ENCODE results near the gene SPSB2. TPM values are rescaled to one million over a fixed set of nuclear protein-coding genes. Genes with fewer than 3 reads are reported as not detected.
"Not testable (repeated sequence)": the region's sequence is repeated elsewhere in the genome, so short reads cannot be mapped to it uniquely, and the experiment has no call there.

SPSB2 gene
- total and polyA plus RNA-seq, 10 donors, result 7.0 to 17.0 (median 11.1) TPM

DNA sequence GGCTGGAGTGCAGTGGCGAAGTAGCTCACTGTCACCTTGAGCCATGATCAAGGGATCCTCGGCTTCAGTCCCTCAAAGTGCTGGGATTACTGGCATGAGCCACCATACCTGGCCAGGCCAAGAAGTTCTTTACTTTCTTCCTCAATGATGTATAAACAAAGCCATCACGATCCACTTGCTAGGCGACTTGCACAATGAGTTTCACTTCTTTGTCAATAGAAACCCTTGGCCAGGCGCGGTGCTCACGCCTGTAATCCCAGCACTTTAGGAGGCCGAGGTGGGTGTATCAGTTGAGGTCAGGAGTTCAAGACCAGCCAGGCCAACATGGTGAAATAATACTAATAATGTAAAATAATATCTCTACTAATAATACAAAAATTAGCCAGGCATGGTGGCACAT, 14.4 kb upstream of the SPSB2 start:
- H3K36me3 ChIP-seq, result peaks cover 0 to 35% (median 14%) of the 10 kb centered on the region in 6 donors
- WGBS, 5 donors, result 56 to 79% (median 67%) methylated on average over 8 of the region's 8 CpGs
- no peak for DNase-seq
- no peak for TF ChIP-seq POLR2AphosphoS5 (IDR thresholded peaks at IDR 0.05)
- TF ChIP-seq POLR2A (IDR thresholded peaks at IDR 0.05), result no peak
- TF ChIP-seq, protein P1, sequence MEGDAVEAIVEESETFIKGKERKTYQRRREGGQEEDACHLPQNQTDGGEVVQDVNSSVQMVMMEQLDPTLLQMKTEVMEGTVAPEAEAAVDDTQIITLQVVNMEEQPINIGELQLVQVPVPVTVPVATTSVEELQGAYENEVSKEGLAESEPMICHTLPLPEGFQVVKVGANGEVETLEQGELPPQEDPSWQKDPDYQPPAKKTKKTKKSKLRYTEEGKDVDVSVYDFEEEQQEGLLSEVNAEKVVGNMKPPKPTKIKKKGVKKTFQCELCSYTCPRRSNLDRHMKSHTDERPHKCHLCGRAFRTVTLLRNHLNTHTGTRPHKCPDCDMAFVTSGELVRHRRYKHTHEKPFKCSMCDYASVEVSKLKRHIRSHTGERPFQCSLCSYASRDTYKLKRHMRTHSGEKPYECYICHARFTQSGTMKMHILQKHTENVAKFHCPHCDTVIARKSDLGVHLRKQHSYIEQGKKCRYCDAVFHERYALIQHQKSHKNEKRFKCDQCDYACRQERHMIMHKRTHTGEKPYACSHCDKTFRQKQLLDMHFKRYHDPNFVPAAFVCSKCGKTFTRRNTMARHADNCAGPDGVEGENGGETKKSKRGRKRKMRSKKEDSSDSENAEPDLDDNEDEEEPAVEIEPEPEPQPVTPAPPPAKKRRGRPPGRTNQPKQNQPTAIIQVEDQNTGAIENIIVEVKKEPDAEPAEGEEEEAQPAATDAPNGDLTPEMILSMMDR (IDR thresholded peaks at IDR 0.05 in 8 of 11, conservative IDR thresholded peaks at IDR 0.05 in 3 of 11), result no peak
- intact Hi-C loops (cut with DNase I; ENCODE audit: low total_unique reads), result no loop called here
- peaks cover 0 to 24% (median 16%) of the 10 kb centered on the region in 6 donors for H3K4me1 ChIP-seq
- no peak overlapping the region for H3K4me3 ChIP-seq
- H3K9me3 ChIP-seq, result no peaks in the 10 kb centered on the region
- H3K27ac ChIP-seq, result peak overlapping the region in 1 of 8 donors; percentile 38
- no peaks in the 10 kb centered on the region for H3K27me3 ChIP-seq (replicated peaks in 1 of 7)

DNA sequence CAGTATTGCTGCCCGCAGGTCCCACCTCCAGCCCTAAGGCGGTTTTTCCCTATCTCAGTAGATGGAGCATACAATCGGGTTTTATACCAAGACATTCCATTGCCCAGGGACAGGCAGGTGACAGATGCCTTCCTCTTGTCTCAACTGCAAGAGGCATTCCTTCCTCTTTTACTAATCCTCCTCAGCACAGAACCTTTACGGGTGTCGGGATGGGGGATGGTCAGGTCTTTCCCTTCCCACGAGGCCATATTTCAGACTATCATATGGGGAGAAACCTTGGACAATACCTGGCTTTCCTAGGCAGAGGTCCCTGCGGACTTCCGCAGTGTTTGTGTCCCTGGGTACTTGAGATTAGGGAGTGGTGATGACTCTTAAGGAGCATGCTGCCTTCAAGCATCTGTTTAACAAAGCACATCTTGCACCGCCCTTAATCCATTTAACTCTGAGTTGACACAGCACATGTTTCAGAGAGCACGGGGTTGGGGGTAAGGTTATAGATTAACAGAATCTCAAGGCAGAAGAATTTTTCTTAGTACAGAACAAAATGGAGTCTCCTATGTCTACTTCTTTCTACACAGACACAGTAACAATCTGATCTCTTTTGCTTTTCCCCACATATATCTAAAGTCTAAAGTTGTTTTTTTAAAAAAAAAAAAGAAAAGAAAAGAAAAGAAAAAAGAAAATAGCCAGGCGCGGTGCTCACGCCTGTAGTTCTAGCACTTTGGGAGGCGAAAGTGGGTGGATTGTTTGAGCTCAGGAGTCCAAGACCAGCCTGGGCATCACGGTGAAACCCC, 13.3 kb upstream of the SPSB2 start:
- H3K27ac ChIP-seq; H3K27me3 ChIP-seq (replicated peaks in 1 of 7); DNase-seq; intact Hi-C loops (cut with DNase I; ENCODE audit: low total_unique reads); H3K9me3 ChIP-seq; H3K4me3 ChIP-seq: not testable (repeated sequence)
- Histone ChIP-seq H3K36me3 (peaks cover 0 to 39% (median 14%) of the 10 kb centered on the region in 6 donors), H3K4me1 (peaks cover 0 to 15% (median 10%) of the 10 kb centered on the region in 6 donors)
- 63 to 74% (median 74%) methylated on average over 10 to 13 of the region's 15 CpGs for WGBS, 5 donors

DNA sequence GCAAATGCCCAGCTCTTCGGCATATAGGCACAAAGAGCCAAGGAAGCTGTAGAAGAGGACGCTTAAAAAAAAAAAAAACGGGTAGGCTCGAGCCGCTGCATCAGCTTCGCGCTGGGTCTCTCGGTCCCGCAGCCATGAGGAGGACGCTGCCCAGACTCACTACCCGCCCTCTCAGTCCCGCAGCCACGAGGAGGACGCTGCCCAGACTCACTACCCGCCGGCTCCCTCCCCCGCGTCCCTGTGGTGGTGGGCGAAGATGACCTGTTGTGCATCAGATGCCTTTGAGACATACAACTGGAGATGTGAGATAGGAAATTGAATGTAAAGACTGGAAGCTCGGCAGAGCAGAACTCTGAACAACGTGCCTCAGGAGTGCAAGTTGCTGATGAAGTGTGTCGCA, 11.4 kb upstream of the SPSB2 start:
- Histone ChIP-seq H3K4me1 (peaks cover 0 to 5% (median 0%) of the 10 kb centered on the region in 6 donors), H3K36me3 (peaks cover 0 to 39% (median 14%) of the 10 kb centered on the region in 6 donors), H3K4me3 (no peak overlapping the region), H3K27ac (no peak overlapping the region), H3K27me3 (replicated peaks in 1 of 7) (no peaks in the 10 kb centered on the region), H3K9me3 (no peaks in the 10 kb centered on the region)
- no peak for TF ChIP-seq POLR2A (IDR thresholded peaks at IDR 0.05)
- no peak for TF ChIP-seq POLR2AphosphoS5 (IDR thresholded peaks at IDR 0.05)
- TF ChIP-seq, protein P1 (IDR thresholded peaks at IDR 0.05 in 8 of 11, conservative IDR thresholded peaks at IDR 0.05 in 3 of 11), result no peak
- intact Hi-C loops (cut with DNase I; ENCODE audit: low total_unique reads), result no loop called here
- DNase-seq, result no peak
- 81 to 91% (median 86%) methylated on average over 22 of the region's 22 CpGs for WGBS, 5 donors

DNA sequence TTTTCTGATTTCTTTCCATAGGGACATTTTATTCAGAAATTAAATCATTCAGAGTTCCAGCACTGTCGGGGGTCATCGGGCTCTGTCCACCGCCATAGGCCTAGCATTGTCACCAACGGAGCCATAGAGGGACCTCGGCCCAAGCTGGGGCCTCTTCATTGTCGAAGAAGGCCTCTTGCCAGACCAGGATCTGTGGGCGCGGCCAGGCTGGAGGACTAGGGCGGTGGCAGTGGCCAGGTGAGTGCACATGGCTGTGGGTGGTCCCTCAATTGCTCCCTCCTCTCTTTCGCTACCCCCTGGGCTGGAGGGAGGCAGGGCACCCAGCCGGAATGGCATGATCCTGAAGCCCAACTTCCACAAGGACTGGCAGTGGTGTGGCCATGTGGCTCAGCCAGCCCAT, 10.6 kb upstream of the SPSB2 start:
- no peak overlapping the region for H3K27ac ChIP-seq
- no peaks in the 10 kb centered on the region for H3K27me3 ChIP-seq (replicated peaks in 1 of 7)
- intact Hi-C loops (cut with DNase I; ENCODE audit: low total_unique reads), result no loop called here
- H3K36me3 ChIP-seq, result peaks cover 0 to 39% (median 14%) of the 10 kb centered on the region in 6 donors
- DNase-seq, result no peak
- H3K4me3 ChIP-seq, result no peak overlapping the region
- no peaks in the 10 kb centered on the region for H3K9me3 ChIP-seq
- WGBS, 5 donors, result 93 to 97% (median 97%) methylated on average over 9 to 11 of the region's 11 CpGs
- TF ChIP-seq, protein P1 (IDR thresholded peaks at IDR 0.05 in 8 of 11, conservative IDR thresholded peaks at IDR 0.05 in 3 of 11), result no peak
- TF ChIP-seq POLR2A (IDR thresholded peaks at IDR 0.05), result no peak
- TF ChIP-seq POLR2AphosphoS5 (IDR thresholded peaks at IDR 0.05), result no peak
- peaks cover 0 to 5% (median 0%) of the 10 kb centered on the region in 6 donors for H3K4me1 ChIP-seq

Data from spleen (tissue), 11 donors.